ENCODE measurements around the gene GSTK1. TPM values are rescaled to one million over a fixed set of nuclear protein-coding genes. Genes with fewer than 3 reads are reported as not detected.

GSTK1 gene
- total and polyA plus RNA-seq, 2 of the 8 experiments (the other 6 are each of a cell fraction or from before 2014, with no cell fraction given): 25.5 to 32.5 TPM

DNA sequence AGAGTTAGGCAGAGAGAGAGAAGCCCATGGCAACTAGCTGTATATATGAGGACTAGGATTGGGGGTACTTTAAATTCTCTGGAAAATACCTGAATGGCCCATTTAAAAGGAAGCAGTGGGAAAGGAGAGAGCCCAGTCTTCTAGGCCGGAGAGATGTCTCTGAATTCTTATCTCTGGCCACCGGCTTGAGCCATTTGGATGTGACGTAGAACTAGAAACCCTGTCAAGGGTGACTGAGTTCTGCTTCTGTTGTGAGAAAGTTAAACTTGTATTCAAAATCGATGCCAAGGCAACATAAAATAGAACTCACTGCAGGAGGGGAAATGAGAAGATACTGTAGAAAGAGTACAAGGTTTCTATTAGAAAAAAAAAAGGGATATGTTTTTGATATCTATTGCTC lies 6.3 kb upstream of the GSTK1 start (continued):
- no peak for TF ChIP-seq NANOG (IDR thresholded peaks at IDR 0.05; ENCODE audit: insufficient read depth, low read depth, low read length, poor library complexity, severe bottlenecking)
- no peak for TF ChIP-seq CEBPB (IDR thresholded peaks at IDR 0.05; ENCODE audit: low read depth, low read length)
- TF ChIP-seq RFX5 (IDR thresholded peaks at IDR 0.05; ENCODE audit: borderline replicate concordance, low read depth, low read length): no peak
- TF ChIP-seq SIX5 (IDR thresholded peaks at IDR 0.05; ENCODE audit: low read depth, low read length): no peak
- no peak for TF ChIP-seq RXRA (IDR thresholded peaks at IDR 0.05; ENCODE audit: insufficient read depth, low read depth, low read length)
- no peak for TF ChIP-seq SIRT6 (IDR thresholded peaks at IDR 0.05; ENCODE audit: low read length)
- no peak for TF ChIP-seq RBBP5 (IDR thresholded peaks at IDR 0.05; ENCODE audit: borderline replicate concordance, low read depth, low read length)
- TF ChIP-seq, protein P1, sequence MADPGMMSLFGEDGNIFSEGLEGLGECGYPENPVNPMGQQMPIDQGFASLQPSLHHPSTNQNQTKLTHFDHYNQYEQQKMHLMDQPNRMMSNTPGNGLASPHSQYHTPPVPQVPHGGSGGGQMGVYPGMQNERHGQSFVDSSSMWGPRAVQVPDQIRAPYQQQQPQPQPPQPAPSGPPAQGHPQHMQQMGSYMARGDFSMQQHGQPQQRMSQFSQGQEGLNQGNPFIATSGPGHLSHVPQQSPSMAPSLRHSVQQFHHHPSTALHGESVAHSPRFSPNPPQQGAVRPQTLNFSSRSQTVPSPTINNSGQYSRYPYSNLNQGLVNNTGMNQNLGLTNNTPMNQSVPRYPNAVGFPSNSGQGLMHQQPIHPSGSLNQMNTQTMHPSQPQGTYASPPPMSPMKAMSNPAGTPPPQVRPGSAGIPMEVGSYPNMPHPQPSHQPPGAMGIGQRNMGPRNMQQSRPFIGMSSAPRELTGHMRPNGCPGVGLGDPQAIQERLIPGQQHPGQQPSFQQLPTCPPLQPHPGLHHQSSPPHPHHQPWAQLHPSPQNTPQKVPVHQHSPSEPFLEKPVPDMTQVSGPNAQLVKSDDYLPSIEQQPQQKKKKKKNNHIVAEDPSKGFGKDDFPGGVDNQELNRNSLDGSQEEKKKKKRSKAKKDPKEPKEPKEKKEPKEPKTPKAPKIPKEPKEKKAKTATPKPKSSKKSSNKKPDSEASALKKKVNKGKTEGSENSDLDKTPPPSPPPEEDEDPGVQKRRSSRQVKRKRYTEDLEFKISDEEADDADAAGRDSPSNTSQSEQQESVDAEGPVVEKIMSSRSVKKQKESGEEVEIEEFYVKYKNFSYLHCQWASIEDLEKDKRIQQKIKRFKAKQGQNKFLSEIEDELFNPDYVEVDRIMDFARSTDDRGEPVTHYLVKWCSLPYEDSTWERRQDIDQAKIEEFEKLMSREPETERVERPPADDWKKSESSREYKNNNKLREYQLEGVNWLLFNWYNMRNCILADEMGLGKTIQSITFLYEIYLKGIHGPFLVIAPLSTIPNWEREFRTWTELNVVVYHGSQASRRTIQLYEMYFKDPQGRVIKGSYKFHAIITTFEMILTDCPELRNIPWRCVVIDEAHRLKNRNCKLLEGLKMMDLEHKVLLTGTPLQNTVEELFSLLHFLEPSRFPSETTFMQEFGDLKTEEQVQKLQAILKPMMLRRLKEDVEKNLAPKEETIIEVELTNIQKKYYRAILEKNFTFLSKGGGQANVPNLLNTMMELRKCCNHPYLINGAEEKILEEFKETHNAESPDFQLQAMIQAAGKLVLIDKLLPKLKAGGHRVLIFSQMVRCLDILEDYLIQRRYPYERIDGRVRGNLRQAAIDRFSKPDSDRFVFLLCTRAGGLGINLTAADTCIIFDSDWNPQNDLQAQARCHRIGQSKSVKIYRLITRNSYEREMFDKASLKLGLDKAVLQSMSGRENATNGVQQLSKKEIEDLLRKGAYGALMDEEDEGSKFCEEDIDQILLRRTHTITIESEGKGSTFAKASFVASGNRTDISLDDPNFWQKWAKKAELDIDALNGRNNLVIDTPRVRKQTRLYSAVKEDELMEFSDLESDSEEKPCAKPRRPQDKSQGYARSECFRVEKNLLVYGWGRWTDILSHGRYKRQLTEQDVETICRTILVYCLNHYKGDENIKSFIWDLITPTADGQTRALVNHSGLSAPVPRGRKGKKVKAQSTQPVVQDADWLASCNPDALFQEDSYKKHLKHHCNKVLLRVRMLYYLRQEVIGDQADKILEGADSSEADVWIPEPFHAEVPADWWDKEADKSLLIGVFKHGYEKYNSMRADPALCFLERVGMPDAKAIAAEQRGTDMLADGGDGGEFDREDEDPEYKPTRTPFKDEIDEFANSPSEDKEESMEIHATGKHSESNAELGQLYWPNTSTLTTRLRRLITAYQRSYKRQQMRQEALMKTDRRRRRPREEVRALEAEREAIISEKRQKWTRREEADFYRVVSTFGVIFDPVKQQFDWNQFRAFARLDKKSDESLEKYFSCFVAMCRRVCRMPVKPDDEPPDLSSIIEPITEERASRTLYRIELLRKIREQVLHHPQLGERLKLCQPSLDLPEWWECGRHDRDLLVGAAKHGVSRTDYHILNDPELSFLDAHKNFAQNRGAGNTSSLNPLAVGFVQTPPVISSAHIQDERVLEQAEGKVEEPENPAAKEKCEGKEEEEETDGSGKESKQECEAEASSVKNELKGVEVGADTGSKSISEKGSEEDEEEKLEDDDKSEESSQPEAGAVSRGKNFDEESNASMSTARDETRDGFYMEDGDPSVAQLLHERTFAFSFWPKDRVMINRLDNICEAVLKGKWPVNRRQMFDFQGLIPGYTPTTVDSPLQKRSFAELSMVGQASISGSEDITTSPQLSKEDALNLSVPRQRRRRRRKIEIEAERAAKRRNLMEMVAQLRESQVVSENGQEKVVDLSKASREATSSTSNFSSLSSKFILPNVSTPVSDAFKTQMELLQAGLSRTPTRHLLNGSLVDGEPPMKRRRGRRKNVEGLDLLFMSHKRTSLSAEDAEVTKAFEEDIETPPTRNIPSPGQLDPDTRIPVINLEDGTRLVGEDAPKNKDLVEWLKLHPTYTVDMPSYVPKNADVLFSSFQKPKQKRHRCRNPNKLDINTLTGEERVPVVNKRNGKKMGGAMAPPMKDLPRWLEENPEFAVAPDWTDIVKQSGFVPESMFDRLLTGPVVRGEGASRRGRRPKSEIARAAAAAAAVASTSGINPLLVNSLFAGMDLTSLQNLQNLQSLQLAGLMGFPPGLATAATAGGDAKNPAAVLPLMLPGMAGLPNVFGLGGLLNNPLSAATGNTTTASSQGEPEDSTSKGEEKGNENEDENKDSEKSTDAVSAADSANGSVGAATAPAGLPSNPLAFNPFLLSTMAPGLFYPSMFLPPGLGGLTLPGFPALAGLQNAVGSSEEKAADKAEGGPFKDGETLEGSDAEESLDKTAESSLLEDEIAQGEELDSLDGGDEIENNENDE (IDR thresholded peaks at IDR 0.05; ENCODE audit: insufficient replicate concordance, low read length): no peak
- TF ChIP-seq ZNF274 (IDR thresholded peaks at IDR 0.05; ENCODE audit: borderline replicate concordance, extremely low read depth, low read length): no peak
- TF ChIP-seq EGR1 (IDR thresholded peaks at IDR 0.05; ENCODE audit: borderline replicate concordance, low read depth, low read length): no peak
